Adrenal gland (tissue), 5 donors: ENCODE results near the gene ZXDC.

ENCODE experiments used
- CTCF ChIP-seq, 6 experiments: fragments of 450-650 bp in 4 of 6; fragments of 200-600 bp in 2 of 6; sonication (generic) in 1 of 6; IDR thresholded peaks; 1 replicate in 5 of 6; 2 replicates in 1 of 6; pipeline versions ENCODE4 v1.5.1 to v1.8.0; 2016 to 2021; ENCODE audit warnings: antibody characterized with exemption in 6 of 6, mild to moderate bottlenecking in 2 of 6, moderate library complexity in 1 of 6
- POLR2A ChIP-seq, 2 donors: fragments of 450-650 bp; IDR thresholded peaks; one replicate each; pipeline ENCODE4 v1.6.1; 2017; ENCODE audit warnings: antibody characterized with exemption in 2 of 2, mild to moderate bottlenecking in 2 of 2, moderate library complexity in 1 of 2
- donor health status: DM: no; HTN: no; CAD: no.

GRCh38 chr3:126398423-126399350, 77.0 kb downstream of the ZXDC start:
- no peak for TF ChIP-seq CTCF (IDR thresholded peaks at IDR 0.05)
- no peak for TF ChIP-seq POLR2A (IDR thresholded peaks at IDR 0.05)
